Measurements from ENCODE around the gene RNF125. TPM values are rescaled to one million over a fixed set of nuclear protein-coding genes. Genes with fewer than 3 reads are reported as not detected.

The RNF125 gene
- total RNA-seq, 1 donor from 2014 or later = 8.6 TPM

DNA sequence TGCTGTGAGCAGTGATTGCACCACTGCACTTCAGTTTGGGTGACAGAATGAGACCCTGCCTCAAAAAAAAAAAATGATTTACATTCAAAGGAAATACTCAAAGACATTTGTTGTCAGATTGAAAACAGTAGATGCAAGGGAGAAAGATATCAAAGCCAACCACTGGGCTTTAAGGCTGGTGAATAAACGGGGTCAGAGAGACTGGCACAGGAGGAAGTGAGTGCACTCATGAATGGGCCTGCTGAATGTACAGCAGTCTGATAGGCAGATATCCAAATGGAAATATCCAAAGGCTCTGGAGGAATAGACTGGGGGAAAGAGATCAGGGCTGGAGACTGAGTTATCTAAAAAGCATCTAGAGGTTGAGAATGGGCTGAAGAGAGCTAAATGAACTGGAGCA is 10.9 kb downstream of the RNF125 start:
- no peak for DNase-seq (ENCODE audit: low spot score in 2 of 2)
- Histone ChIP-seq H3K9me3 (no peaks in the 10 kb centered on the region), H3K36me3 (no peaks in the 10 kb centered on the region), H3K27ac (no peak overlapping the region), H3K4me1 (no peaks in the 10 kb centered on the region), H3K27me3 (no peaks in the 10 kb centered on the region), H3K4me3 (no peak overlapping the region)
- TF ChIP-seq, protein P1, sequence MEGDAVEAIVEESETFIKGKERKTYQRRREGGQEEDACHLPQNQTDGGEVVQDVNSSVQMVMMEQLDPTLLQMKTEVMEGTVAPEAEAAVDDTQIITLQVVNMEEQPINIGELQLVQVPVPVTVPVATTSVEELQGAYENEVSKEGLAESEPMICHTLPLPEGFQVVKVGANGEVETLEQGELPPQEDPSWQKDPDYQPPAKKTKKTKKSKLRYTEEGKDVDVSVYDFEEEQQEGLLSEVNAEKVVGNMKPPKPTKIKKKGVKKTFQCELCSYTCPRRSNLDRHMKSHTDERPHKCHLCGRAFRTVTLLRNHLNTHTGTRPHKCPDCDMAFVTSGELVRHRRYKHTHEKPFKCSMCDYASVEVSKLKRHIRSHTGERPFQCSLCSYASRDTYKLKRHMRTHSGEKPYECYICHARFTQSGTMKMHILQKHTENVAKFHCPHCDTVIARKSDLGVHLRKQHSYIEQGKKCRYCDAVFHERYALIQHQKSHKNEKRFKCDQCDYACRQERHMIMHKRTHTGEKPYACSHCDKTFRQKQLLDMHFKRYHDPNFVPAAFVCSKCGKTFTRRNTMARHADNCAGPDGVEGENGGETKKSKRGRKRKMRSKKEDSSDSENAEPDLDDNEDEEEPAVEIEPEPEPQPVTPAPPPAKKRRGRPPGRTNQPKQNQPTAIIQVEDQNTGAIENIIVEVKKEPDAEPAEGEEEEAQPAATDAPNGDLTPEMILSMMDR (IDR thresholded peaks at IDR 0.05) = no peak
- intact Hi-C loops (cut with DNase I) = no loop called here

DNA sequence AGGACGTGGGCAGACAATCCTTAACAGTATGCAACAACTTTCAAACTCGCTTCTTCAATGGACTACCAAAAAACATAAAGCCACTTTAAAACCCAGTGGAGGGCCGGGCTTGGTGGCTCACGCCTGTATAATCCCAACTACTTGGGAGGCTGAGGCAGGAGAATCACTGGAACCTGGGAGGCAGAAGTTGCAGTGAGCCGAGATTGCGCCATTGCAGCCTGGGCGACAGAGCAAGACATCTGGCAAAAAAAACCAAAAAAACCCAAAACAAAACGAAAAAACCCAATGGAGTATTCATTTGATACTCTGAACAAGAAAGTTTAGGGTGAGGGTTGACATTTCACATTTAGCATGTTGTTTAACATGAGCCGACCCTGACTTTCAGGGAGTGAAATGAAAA is 14.0 kb downstream of the RNF125 start:
- H3K4me3 ChIP-seq = no peak overlapping the region
- H3K9me3 ChIP-seq = no peaks in the 10 kb centered on the region
- H3K27ac ChIP-seq = no peak overlapping the region
- H3K4me1 ChIP-seq = no peaks in the 10 kb centered on the region
- no peaks in the 10 kb centered on the region for H3K36me3 ChIP-seq
- intact Hi-C loops (cut with DNase I) = no loop called here
- DNase-seq (ENCODE audit: low spot score in 2 of 2) = no peak
- TF ChIP-seq, protein P1 (IDR thresholded peaks at IDR 0.05) = no peak
- H3K27me3 ChIP-seq = no peaks in the 10 kb centered on the region

DNA sequence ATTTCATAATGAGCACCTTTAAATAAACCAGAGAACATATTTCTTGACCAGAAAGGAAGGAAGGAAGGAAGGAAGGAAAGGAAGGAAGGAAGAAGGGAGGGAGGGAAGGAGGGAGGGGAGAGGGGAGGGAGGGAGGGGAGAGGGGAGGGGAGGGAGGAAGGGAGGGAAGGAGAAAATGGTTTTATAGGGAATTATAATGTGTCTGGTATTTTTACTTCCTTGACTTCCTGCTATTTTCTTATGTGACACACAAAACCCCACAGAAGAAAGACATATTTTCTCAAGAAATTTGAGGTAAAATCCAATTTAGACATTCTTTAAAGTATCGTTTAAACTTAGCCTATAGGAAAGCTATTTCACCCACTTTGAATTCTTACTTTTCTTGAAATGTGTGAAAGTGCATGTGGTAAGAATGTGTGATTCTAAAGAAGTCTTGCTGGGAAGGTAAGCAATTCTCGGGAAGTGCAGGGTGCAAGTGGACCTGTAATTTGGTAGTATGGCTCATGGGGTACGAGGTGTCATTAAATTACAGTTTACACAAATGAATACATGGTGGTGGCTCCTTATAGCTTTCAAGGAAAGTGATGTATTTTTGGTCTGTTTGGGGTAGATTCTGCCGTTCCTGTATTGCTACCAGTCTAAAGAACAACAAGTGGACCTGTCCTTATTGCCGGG is 18.0 kb downstream of the RNF125 start:
- TF ChIP-seq, protein P1 (IDR thresholded peaks at IDR 0.05) = no peak
- H3K4me3 ChIP-seq = no peak overlapping the region
- intact Hi-C loops (cut with DNase I) = no loop called here
- H3K4me1 ChIP-seq = no peaks in the 10 kb centered on the region
- DNase-seq (ENCODE audit: low spot score in 2 of 2) = no peak
- H3K27ac ChIP-seq = no peak overlapping the region
- H3K9me3 ChIP-seq = no peaks in the 10 kb centered on the region
- no peaks in the 10 kb centered on the region for H3K36me3 ChIP-seq
- H3K27me3 ChIP-seq = no peaks in the 10 kb centered on the region

DNA sequence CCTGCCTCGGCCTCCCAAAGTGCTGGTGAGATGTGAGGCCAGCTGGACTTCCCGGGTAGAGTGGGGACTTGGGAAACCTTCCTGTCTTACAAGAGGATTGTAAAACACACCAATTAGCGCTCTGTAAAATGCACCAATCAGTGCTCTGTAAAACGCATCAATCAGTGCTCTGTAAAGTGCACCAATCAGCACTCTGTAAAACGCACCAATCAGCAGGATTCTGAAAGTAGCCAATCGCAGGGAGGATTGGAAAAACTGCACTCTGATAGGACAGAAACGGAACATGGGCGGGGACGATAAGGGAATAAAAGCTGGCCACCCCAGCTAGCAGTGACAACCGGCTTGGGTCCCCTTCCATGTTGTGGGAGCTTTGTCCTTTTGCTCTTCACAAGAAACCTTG is 19.0 kb downstream of the RNF125 start:
- intact Hi-C loops (cut with DNase I) = no loop called here
- no peak overlapping the region for H3K27ac ChIP-seq
- no peaks in the 10 kb centered on the region for H3K36me3 ChIP-seq
- no peaks in the 10 kb centered on the region for H3K4me1 ChIP-seq
- no peak for DNase-seq (ENCODE audit: low spot score in 2 of 2)
- H3K4me3 ChIP-seq = no peak overlapping the region
- TF ChIP-seq, protein P1 (IDR thresholded peaks at IDR 0.05) = no peak
- H3K9me3 ChIP-seq = no peaks in the 10 kb centered on the region
- no peaks in the 10 kb centered on the region for H3K27me3 ChIP-seq

DNA sequence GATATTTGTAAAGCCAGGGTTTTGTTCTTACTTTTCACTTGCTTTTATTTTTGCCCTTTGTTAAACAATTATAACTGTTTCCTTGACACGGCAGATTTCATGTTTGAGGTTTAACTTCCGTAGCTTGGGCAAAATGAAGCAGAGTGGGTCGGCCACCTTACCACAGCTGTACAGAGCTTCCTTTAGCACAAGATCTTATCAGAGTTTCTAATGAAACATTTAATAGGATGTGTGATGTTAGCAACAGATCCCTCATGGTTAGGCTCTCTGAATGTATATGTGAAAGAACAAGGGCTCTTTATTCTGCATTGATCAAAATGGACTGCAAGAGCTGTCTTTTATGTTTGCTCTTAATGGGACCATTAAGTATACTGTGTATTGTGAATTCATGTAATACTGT is 22.3 kb downstream of the RNF125 start:
- Histone ChIP-seq H3K27me3 (no peaks in the 10 kb centered on the region), H3K36me3 (no peaks in the 10 kb centered on the region), H3K9me3 (no peaks in the 10 kb centered on the region), H3K27ac (no peak overlapping the region), H3K4me3 (no peak overlapping the region), H3K4me1 (no peaks in the 10 kb centered on the region)
- intact Hi-C loops (cut with DNase I) = no loop called here
- DNase-seq (ENCODE audit: low spot score in 2 of 2) = no peak
- TF ChIP-seq, protein P1 (IDR thresholded peaks at IDR 0.05) = no peak

DNA sequence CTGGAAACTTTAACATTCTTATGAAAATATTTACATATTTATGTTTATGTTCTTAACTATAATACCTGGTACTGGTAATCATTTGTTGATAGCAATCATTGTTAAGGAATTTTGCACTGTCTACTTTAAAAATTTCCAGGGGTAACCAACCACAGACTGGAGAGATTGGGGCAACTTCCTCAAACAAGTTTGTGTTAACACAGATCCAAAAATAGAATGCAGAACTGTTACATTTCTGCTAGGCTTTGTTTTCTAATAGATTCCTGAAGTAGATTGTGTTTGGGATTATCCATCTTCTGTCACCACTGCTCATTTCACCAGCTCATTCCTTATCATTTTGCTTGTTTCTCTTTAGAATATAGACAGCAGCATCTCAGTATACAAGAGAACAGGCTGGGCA is 23.7 kb downstream of the RNF125 start:
- Histone ChIP-seq H3K27ac (no peak overlapping the region), H3K27me3 (no peaks in the 10 kb centered on the region), H3K4me3 (no peak overlapping the region), H3K9me3 (no peaks in the 10 kb centered on the region), H3K4me1 (no peaks in the 10 kb centered on the region), H3K36me3 (no peaks in the 10 kb centered on the region)
- intact Hi-C loops (cut with DNase I) = no loop called here
- TF ChIP-seq, protein P1 (IDR thresholded peaks at IDR 0.05) = no peak
- DNase-seq (ENCODE audit: low spot score in 2 of 2) = no peak
